Panc1 (cell line): ENCODE measurements around the gene NUP98. TPM values are rescaled to one million over a fixed set of nuclear protein-coding genes. Genes with fewer than 3 reads are reported as not detected.

ENCODE experiments used
- ATAC-seq: fragments of 200-7000 bp; cut with Tn5 transposase; 2 replicates; pipeline ENCODE4 v1.9.1; 2020; ENCODE audit warnings: mild to moderate bottlenecking, moderate library complexity
- BruUV-seq: library from RNA; stranded (reverse); fragments of 400-500 nt; replicated peaks from 2 replicates; lab custom pipeline; 2021; lab: Mats Ljungman, UMichigan
- CTCF ChIA-PET: fragments of 300-600 bp; sonication (Branson Sonifier 250); formaldehyde crosslinking; loops from one replicate; lab custom pipeline; 2022; ENCODE audit warnings: antibody characterized with exemption; lab: Charles Lee
- POLR2A ChIA-PET: fragments of 300-600 bp; sonication (Branson Sonifier 250); formaldehyde crosslinking; loops from one replicate; lab custom pipeline; 2022; ENCODE audit warnings: antibody characterized with exemption; lab: Charles Lee
- DNase-seq: peaks from one replicate; pipeline ENCODE4 v3.0.0-alpha.2; 2010; ENCODE audit warnings: low read depth, low spot score
- H3K27ac ChIP-seq: 2 replicates; pipeline ENCODE4 v1.5.1; 2011; ENCODE audit warnings: mild to moderate bottlenecking, low read length, inconsistent platforms
- H3K27me3 ChIP-seq: fragments of 200-500 bp; sonication (Bioruptor generic); 2 replicates; pipeline ENCODE4 v1.6.0; 2014; ENCODE audit warnings: low read length, inconsistent platforms; ENCODE audit not compliant: control insufficient read depth, insufficient read depth
- H3K36me3 ChIP-seq: fragments of 200-500 bp; sonication (Bioruptor generic); 2 replicates; pipeline ENCODE4 v1.5.1; 2014; ENCODE audit warnings: inconsistent platforms, mild to moderate bottlenecking, low read length, moderate library complexity; ENCODE audit not compliant: control insufficient read depth, insufficient read depth
- H3K4me1 ChIP-seq: 2 replicates; pipeline ENCODE4 v1.5.1; 2011; ENCODE audit warnings: inconsistent platforms, mild to moderate bottlenecking, low read length, moderate library complexity; ENCODE audit not compliant: control insufficient read depth, insufficient read depth
- H3K4me3 ChIP-seq, 2 experiments: 2 replicates each; pipeline ENCODE4 v1.5.1; 2011 to 2012; ENCODE audit warnings: low read depth in 2 of 2, low read length in 2 of 2, mild to moderate bottlenecking in 2 of 2, inconsistent platforms in 1 of 2, moderate library complexity in 1 of 2
- H3K9me3 ChIP-seq: fragments of 200-500 bp; sonication (Bioruptor generic); 2 replicates; pipeline ENCODE4 v1.5.1; 2014; ENCODE audit warnings: low read depth, mild to moderate bottlenecking, inconsistent platforms, low read length, moderate library complexity; ENCODE audit not compliant: control insufficient read depth, insufficient read depth
- POLR2AphosphoS5 ChIP-seq: IDR thresholded peaks from 2 replicates; pipeline ENCODE4 v1.6.1; 2012; ENCODE audit warnings: mild to moderate bottlenecking, low read depth, low read length, moderate library complexity
- SIN3A ChIP-seq: IDR thresholded peaks from 2 replicates; pipeline ENCODE4 v1.6.1; 2012; ENCODE audit warnings: low read depth, mild to moderate bottlenecking, low read length, moderate library complexity, borderline replicate concordance; ENCODE audit not compliant: insufficient read depth
- TCF7L2 ChIP-seq: IDR thresholded peaks from 2 replicates; pipeline ENCODE4 v1.6.1; 2011; ENCODE audit warnings: mild to moderate bottlenecking, low read depth, low read length, inconsistent platforms
- in situ Hi-C: cut with HindIII; loops from 2 replicates; pipeline ENCODE4 v1.10.0; 2016; ENCODE audit warnings: low sequenced_read_pairs, low pct_unique_long_range_greater_than_20kb
- intact Hi-C: fragments of 100-400 bp; cut with micrococcal nuclease; formaldehyde crosslinking; loops from one replicate; pipeline ENCODE4 v1.10.0; 2022; ENCODE audit not compliant: unreplicated experiment
- total RNA-seq: library from RNA; stranded (reverse); gene quantifications from one replicate; pipeline ENCODE4 v1.2.1, GENCODE V29; 2021; ENCODE audit not compliant: unreplicated experiment
- TF ChIP-seq, protein P1 (sequence below), 2 experiments: IDR thresholded peaks; 2 replicates each; pipeline ENCODE4 v1.6.1; 2011 to 2012; ENCODE audit warnings: low read depth in 2 of 2, control low read depth in 1 of 2, low read length in 1 of 2, mild to moderate bottlenecking in 1 of 2, moderate library complexity in 1 of 2; ENCODE audit not compliant: insufficient read depth in 1 of 2
- TF ChIP-seq, protein P2 (sequence below): fragments of 450-650 bp; IDR thresholded peaks from 2 replicates; pipeline ENCODE4 v1.5.1; 2017; ENCODE audit warnings: mild to moderate bottlenecking

Gene NUP98
- total RNA-seq, 1 experiment from 2014 or later = 244 TPM

DNA sequence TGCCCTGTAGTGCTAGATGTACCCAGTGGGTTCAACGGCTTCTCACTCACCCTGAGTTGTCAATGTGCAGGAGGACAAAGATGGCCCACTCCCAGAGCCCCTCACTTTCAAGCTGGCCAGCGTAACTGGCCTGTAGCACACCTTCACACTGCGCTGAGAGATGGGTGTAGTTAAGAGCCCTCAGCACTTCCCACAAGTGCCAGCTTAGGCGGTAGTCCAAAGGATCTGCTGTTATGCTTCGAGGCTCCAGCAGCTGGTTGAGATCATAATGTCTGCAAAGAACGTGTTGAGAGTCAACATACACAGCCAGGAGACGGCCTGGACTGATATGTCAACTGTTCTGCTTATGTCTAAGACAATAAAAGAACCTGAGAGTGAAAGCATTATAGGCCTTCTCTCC lies 111.4 kb downstream of the NUP98 start:
- no peak overlapping the region for H3K4me3 ChIP-seq
- no peak for TF ChIP-seq TCF7L2
- TF ChIP-seq, protein P1, sequence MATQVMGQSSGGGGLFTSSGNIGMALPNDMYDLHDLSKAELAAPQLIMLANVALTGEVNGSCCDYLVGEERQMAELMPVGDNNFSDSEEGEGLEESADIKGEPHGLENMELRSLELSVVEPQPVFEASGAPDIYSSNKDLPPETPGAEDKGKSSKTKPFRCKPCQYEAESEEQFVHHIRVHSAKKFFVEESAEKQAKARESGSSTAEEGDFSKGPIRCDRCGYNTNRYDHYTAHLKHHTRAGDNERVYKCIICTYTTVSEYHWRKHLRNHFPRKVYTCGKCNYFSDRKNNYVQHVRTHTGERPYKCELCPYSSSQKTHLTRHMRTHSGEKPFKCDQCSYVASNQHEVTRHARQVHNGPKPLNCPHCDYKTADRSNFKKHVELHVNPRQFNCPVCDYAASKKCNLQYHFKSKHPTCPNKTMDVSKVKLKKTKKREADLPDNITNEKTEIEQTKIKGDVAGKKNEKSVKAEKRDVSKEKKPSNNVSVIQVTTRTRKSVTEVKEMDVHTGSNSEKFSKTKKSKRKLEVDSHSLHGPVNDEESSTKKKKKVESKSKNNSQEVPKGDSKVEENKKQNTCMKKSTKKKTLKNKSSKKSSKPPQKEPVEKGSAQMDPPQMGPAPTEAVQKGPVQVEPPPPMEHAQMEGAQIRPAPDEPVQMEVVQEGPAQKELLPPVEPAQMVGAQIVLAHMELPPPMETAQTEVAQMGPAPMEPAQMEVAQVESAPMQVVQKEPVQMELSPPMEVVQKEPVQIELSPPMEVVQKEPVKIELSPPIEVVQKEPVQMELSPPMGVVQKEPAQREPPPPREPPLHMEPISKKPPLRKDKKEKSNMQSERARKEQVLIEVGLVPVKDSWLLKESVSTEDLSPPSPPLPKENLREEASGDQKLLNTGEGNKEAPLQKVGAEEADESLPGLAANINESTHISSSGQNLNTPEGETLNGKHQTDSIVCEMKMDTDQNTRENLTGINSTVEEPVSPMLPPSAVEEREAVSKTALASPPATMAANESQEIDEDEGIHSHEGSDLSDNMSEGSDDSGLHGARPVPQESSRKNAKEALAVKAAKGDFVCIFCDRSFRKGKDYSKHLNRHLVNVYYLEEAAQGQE (IDR thresholded peaks at IDR 0.05; ENCODE audit: insufficient read depth in 1 of 2, low read depth in 2 of 2, low read length in 1 of 2) = no peak
- TF ChIP-seq SIN3A = no peak
- no peak for TF ChIP-seq POLR2AphosphoS5
- TF ChIP-seq, protein P2, sequence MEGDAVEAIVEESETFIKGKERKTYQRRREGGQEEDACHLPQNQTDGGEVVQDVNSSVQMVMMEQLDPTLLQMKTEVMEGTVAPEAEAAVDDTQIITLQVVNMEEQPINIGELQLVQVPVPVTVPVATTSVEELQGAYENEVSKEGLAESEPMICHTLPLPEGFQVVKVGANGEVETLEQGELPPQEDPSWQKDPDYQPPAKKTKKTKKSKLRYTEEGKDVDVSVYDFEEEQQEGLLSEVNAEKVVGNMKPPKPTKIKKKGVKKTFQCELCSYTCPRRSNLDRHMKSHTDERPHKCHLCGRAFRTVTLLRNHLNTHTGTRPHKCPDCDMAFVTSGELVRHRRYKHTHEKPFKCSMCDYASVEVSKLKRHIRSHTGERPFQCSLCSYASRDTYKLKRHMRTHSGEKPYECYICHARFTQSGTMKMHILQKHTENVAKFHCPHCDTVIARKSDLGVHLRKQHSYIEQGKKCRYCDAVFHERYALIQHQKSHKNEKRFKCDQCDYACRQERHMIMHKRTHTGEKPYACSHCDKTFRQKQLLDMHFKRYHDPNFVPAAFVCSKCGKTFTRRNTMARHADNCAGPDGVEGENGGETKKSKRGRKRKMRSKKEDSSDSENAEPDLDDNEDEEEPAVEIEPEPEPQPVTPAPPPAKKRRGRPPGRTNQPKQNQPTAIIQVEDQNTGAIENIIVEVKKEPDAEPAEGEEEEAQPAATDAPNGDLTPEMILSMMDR = no peak
- H3K4me1 ChIP-seq = no peaks in the 10 kb centered on the region
- CTCF ChIA-PET = no interaction called here
- intact Hi-C loops (no loop called here), in situ Hi-C loops (loop anchor here (10.0 kb wide), 1 partner anchor 419 kb away; no protein-coding TSS in a partner anchor)
- no peaks in the 10 kb centered on the region for H3K9me3 ChIP-seq
- DNase-seq = no peak
- H3K27ac ChIP-seq = no peak overlapping the region
- POLR2A ChIA-PET = no interaction called here
- no peaks in the 10 kb centered on the region for H3K27me3 ChIP-seq
- BruUV-seq = no TSS peak
- ATAC-seq = 0 out of 2 replicates have a peak, but pooled peaks have one; percentile 27
- peaks cover 60% of the 10 kb centered on the region for H3K36me3 ChIP-seq

DNA sequence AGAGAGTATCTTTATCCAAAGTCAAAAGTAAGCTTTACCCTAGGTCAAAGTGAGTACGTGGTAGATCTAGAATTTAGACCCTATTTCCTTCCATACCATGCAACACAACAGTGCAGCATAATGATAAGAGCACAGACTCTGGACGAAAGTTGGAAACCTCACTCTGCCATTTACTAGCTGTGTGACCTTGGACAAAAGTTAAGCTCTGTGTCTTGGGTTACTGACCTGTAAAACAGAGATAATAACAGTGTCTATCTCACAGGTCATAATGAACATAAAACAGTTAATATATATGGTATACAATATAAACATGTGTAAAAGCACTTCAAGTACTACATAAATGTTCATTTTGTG lies 112.6 kb downstream of the NUP98 start:
- TF ChIP-seq, protein P1 (IDR thresholded peaks at IDR 0.05; ENCODE audit: insufficient read depth in 1 of 2, low read depth in 2 of 2, low read length in 1 of 2) = no peak
- TF ChIP-seq POLR2AphosphoS5 (no peak; the same call in 1 of the 2 replicates), TCF7L2 (no peak), SIN3A (no peak)
- TF ChIP-seq, protein P2 = no peak
- Histone ChIP-seq H3K36me3 (peaks cover 62% of the 10 kb centered on the region), H3K4me1 (no peaks in the 10 kb centered on the region), H3K4me3 (no peak overlapping the region), H3K27me3 (no peaks in the 10 kb centered on the region), H3K9me3 (no peaks in the 10 kb centered on the region), H3K27ac (no peak overlapping the region)
- no peak for DNase-seq
- intact Hi-C loops (no loop called here), in situ Hi-C loops (loop anchor here (5.0 to 10.0 kb wide), 3 partner anchors 38 to 420 kb away; no protein-coding TSS in a partner anchor)
- ATAC-seq = no peak
- ChIA-PET CTCF (no interaction called here), POLR2A (interaction anchor here (0.6 to 1.0 kb wide), 3 partner anchors 42 to 110 kb away, joined by 3 to 6 read pairs (median 4); no protein-coding TSS in a partner anchor)
- BruUV-seq = no TSS peak
